BJ (cell line): ENCODE data around the gene SMOC2. TPM values are rescaled to one million over a fixed set of nuclear protein-coding genes. Genes with fewer than 3 reads are reported as not detected.
"Not testable (repeated sequence)": the region's sequence is repeated elsewhere in the genome, so short reads cannot be mapped to it uniquely, and the experiment has no call there.

Experiments used
- CTCF ChIA-PET: fragments of 350-600 bp; formaldehyde crosslinking; extraction: SDS; loops from one replicate; lab custom pipeline; 2021; ENCODE audit warnings: antibody characterized with exemption, inconsistent platforms; lab: Yijun Ruan, JAX
- POLR2A ChIA-PET: fragments of 300-600 bp; sonication (Branson Sonifier 250); formaldehyde crosslinking; extraction: SDS; loops from one replicate; lab custom pipeline; 2021; ENCODE audit warnings: antibody characterized with exemption; lab: Charles Lee
- DNase-seq: peaks from one replicate; pipeline ENCODE4 v3.0.0-alpha.2; 2011; ENCODE audit warnings: low read depth
- H3K27me3 ChIP-seq: 2 replicates; pipeline ENCODE4 v1.6.0; 2011; ENCODE audit warnings: low read length; ENCODE audit not compliant: control insufficient read depth, insufficient read depth
- H3K36me3 ChIP-seq: 2 replicates; pipeline ENCODE4 v1.5.1; 2011; ENCODE audit warnings: low read length; ENCODE audit not compliant: control insufficient read depth, insufficient read depth
- H3K4me3 ChIP-seq: 2 replicates; pipeline ENCODE4 v1.5.1; 2011; ENCODE audit warnings: low read depth, mild to moderate bottlenecking, control low read depth, low read length
- polyA plus RNA-seq: library from polyadenylated mRNA; depleted of rRNA; stranded (reverse); fragments of >200 nt; gene quantifications from 2 replicates; pipeline ENCODE4 v1.2.3, GENCODE V29; 2011
- TF ChIP-seq, protein P1 (sequence below): IDR thresholded peaks from 2 replicates; pipeline ENCODE4 v1.5.1; 2011; ENCODE audit warnings: low read depth, mild to moderate bottlenecking, control low read depth, inconsistent platforms, low read length, moderate library complexity; ENCODE audit not compliant: insufficient read depth

Gene SMOC2
- polyA plus RNA-seq, 1 experiment = not detected

DNA sequence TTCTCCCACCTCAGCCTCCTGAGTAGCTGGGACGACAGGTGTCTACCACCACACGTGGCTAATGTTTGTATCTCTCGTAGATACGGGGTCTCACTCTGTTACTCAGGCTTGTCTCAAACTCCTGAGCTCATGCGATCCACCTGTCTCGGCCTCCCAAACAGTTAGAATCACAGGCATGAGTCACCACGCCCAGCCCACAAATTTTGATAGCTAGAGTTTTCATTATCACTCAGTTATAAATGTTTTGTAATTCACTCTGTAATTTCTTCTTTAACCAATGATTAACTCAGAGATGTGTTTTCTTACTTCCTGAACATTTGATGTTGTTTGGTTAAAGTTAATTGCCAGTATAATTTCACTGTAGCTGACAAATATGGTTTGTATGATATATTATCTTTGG is 249.3 kb downstream of the SMOC2 start:
- DNase-seq = no peak
- Histone ChIP-seq H3K27me3 (no peaks in the 10 kb centered on the region), H3K4me3 (no peak overlapping the region), H3K36me3 (no peaks in the 10 kb centered on the region)
- ChIA-PET CTCF (no interaction called here), POLR2A (no interaction called here)
- TF ChIP-seq, protein P1, sequence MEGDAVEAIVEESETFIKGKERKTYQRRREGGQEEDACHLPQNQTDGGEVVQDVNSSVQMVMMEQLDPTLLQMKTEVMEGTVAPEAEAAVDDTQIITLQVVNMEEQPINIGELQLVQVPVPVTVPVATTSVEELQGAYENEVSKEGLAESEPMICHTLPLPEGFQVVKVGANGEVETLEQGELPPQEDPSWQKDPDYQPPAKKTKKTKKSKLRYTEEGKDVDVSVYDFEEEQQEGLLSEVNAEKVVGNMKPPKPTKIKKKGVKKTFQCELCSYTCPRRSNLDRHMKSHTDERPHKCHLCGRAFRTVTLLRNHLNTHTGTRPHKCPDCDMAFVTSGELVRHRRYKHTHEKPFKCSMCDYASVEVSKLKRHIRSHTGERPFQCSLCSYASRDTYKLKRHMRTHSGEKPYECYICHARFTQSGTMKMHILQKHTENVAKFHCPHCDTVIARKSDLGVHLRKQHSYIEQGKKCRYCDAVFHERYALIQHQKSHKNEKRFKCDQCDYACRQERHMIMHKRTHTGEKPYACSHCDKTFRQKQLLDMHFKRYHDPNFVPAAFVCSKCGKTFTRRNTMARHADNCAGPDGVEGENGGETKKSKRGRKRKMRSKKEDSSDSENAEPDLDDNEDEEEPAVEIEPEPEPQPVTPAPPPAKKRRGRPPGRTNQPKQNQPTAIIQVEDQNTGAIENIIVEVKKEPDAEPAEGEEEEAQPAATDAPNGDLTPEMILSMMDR = no peak

DNA sequence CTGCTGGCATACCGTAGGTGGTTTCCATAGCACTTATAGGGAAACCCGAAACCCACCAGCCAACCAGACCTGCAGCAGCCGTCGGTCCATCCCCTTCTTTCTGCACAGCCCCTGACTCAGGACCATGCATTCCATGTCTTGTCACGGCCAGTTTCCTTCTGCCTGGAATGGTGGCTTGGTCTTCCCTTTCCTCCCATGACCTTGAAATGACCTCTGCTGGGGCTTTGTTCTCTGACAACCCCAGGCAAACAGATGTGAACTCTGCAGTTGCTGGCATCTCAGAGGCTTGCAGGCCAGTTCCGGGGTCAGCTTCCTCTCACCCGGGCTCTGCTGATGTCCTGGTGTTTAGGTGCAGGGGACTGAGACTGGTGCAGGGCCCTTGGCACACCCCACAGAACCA is 250.8 kb downstream of the SMOC2 start:
- no peaks in the 10 kb centered on the region for H3K27me3 ChIP-seq
- no peaks in the 10 kb centered on the region for H3K36me3 ChIP-seq
- CTCF ChIA-PET = no interaction called here
- TF ChIP-seq, protein P1 = no peak
- DNase-seq = no peak
- H3K4me3 ChIP-seq = no peak overlapping the region
- POLR2A ChIA-PET = no interaction called here

DNA sequence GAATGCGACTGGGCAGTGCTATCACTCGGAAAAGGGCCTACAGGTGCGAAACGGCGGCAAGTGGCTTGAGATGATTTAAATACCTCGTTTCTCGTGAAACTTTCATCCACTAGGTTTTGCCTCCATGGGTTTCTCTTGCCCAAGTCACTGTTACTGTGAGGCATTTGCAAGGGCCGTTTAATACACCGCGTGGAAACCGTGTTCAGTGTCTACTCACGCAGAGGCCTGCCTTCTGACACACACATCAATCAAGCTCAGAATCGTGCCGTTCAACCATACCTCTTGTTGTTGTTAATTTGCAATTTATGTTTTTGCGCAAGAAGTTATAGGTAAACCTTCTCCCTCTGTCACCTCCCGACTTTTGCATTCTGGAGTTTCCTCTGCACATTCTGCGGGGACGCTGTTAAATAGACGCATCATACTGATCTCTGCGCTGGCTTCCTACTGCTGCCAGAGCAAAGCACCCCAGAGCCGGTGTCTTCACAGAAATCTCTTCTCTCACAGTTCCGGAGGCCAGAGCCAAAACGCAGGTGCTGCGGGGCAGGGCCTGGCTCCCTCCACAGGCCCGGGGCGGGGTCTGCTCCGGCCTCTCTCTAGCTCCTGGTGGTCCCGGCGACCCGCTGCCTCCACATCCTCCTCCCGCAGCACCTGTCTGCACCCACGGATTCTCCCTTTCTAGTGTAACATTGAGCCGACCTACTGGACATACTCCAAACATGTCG is 251.4 kb downstream of the SMOC2 start:
- ChIA-PET POLR2A (no interaction called here), CTCF (no interaction called here)
- no peaks in the 10 kb centered on the region for H3K27me3 ChIP-seq
- no peaks in the 10 kb centered on the region for H3K36me3 ChIP-seq
- no peak overlapping the region for H3K4me3 ChIP-seq
- no peak for DNase-seq
- TF ChIP-seq, protein P1 = no peak

DNA sequence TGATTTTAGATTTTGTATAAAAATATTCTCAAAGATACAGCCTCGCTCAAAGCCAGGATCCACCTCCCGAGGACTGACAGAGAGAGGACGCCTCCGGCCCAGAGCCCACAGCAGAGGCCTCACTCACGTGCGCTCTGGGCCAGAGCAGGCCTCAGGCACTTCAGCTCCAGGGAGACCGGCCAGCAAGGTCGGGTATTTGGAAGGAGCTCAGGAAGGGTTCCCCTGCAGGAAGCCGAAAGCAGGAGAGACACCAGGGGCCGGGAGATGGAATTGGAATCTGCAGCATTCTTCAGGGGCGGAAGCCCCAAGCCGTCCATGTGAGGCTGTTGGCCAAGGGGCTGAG is 251.9 kb downstream of the SMOC2 start:
- H3K4me3 ChIP-seq, H3K36me3 ChIP-seq, H3K27me3 ChIP-seq, POLR2A ChIA-PET, CTCF ChIA-PET, DNase-seq: not testable (repeated sequence)

DNA sequence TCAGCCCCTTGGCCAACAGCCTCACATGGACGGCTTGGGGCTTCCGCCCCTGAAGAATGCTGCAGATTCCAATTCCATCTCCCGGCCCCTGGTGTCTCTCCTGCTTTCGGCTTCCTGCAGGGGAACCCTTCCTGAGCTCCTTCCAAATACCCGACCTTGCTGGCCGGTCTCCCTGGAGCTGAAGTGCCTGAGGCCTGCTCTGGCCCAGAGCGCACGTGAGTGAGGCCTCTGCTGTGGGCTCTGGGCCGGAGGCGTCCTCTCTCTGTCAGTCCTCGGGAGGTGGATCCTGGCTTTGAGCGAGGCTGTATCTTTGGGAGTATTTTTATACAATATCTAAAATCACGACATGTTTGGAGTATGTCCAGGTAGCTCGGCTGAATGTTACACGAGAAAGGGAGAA is 253.8 kb downstream of the SMOC2 start:
- POLR2A ChIA-PET, CTCF ChIA-PET, H3K36me3 ChIP-seq, H3K4me3 ChIP-seq, H3K27me3 ChIP-seq, DNase-seq: not testable (repeated sequence)

DNA sequence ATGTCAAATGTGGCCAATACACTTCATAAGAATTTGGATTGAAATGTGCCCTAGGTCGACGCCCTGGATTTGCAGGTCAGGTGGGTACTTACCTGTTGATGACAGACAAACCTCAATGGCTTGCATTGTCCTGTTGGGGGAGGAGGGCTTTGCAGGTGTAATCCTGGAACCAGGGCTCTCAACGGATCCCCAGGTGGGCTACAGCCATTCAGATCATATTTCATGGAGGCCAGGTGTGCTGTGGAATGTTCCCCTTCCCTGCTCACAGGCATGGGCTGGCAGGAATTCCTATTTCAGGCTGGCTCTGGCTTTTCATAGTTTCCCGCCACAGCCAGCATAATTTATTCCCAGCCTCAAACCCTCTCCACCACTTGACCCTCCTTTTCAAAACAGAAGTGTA is 254.7 kb downstream of the SMOC2 start:
- H3K4me3 ChIP-seq = no peak overlapping the region
- DNase-seq = no peak
- no peaks in the 10 kb centered on the region for H3K27me3 ChIP-seq
- TF ChIP-seq, protein P1 = no peak
- CTCF ChIA-PET = no interaction called here
- POLR2A ChIA-PET = no interaction called here
- H3K36me3 ChIP-seq = no peaks in the 10 kb centered on the region
